DMS53 treated with DMSO at 0.1 percent for 48 hours (cell line): ENCODE data around the gene STAT5B.
"Not testable (repeated sequence)": the region's sequence is repeated elsewhere in the genome, so short reads cannot be mapped to it uniquely, and the experiment has no call there.

Experiments
- DNase-seq: peaks from one replicate; lab custom pipeline; 2025; ENCODE audit not compliant: unreplicated experiment; lab: John Stamatoyannopoulos, UW

STAT5B gene

DNA sequence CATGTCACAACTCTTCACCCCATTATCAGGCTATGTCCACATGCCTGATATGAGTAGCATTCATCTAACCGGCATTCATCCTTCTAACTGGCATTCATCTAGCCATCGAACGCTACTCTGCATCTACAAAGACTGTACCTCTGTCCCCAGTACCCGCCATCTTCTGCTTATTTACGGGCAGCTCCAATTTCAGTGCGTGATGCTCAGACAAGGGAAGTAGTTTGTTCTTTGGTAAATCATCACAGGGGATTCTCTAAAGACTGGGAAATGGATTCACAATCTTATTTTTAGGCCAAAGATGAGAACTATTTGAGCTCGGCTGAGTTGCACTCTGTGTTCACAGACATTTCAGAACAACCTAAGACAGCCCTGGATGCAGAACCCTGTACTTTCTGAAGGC lies 39.4 kb downstream of the STAT5B start:
- no peak for DNase-seq

DNA sequence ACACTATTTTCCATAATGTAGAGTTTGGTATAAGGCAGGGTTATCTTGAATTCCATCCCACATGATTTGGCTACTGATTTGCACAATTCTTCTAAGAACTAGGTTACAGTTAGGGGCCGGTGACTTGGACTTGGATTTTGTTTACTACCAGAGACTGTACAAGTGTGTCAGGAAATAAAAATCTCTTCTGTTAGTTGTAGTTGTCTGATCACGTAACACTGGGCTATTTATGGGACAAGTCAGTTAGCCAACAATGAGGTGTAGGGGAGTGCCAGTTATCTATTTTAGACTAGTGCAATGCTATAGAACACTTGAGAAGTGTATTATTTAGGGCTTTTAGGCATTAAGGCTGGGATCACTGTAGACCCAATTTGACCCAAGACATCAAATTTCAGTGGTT lies 42.2 kb downstream of the STAT5B start:
- DNase-seq, result no peak

DNA sequence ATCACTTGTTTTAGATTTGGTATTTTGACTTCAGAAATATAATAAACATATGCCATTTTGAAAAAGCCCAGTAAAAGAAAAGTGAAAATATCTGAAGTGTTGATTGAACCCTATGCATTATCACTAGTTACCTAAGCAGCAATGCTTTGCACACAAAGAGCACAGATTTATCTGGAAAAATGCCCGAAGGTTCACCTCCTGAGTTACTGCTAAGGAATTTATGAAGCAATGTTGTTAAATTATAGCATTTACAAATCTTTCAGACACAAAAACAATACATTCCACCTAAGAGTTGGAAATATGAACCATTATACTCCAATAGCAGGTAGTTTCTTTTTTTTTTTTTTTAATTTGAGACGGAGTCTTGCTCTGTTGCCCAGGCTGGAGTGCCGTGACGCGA lies 43.0 kb downstream of the STAT5B start:
- DNase-seq, result no peak

DNA sequence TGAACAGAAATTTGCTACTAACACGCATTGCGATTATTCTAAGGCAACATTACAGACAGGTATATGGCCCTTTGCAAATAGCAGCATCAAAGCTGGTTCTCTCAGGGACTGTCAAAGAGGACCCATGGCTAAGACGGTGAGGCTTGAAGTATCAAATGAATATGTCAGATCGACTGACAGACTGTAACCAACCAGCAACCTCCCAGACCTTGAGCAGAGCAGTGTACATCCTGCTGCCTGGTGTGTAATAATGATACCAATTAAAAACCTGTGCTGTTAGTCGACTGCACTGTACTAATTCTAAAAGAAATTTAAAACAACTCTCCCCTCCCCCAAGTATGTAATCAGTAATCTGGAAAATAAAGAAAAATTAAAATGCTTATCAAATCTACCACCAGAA lies 46.0 kb downstream of the STAT5B start:
- no peak for DNase-seq

DNA sequence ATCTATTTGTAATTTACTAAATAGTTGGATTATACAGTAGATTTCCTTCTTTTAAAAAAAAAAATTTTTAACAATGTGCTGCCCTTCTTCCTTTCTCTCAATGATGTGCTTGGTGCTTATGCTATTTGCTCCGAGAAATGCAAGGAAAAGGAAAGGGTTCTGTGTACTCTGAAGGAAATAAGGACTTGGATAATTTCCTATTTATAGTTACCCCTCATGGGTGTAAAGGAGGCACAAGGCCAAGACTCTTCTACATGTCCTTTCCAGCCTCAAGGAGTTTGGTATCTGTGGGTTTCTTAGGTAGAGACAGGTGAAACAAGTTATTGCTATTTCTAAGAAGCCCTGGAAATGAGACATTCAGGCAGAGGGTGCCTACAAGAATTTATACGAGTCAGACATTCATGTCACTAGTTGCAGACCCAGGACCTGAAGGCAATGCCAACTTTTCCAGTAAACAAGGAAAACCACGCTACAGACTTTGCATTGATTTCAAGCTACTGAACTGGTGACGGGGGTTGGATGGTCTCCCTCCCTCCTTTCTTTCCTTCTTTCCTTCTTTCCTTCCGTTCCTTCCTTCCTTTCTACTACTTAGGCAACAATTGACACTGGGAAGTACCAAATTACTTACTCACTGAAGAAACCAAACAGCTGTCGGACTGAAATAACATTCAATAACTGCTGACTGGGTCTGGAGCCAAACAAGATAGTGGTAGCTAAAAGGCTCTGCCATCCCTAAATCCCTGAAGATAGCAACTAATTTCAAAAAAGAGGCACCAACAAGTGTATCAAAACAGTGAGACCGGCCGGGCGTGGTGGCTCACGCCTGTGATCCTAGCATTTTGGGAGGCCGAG lies 48.1 kb downstream of the STAT5B start:
- DNase-seq, result no peak

DNA sequence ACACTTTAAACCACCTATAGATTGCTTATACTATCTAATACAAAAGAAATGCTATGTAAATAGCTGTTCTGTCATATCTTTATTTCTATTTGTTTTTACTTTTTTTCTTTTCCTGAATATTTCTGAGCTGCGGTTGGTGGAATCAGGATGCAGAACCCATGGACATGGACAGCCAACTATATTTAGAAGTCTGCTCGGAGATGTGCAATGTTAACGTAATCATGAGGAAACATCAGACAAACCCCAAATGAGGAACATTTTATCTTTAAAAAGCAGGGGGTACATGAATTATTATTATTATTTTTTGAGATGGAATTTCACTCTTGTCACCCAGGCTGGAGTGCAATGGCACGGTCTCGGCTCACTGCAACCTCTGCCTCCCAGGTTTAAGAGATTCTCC lies 50.5 kb downstream of the STAT5B start:
- no peak for DNase-seq

DNA sequence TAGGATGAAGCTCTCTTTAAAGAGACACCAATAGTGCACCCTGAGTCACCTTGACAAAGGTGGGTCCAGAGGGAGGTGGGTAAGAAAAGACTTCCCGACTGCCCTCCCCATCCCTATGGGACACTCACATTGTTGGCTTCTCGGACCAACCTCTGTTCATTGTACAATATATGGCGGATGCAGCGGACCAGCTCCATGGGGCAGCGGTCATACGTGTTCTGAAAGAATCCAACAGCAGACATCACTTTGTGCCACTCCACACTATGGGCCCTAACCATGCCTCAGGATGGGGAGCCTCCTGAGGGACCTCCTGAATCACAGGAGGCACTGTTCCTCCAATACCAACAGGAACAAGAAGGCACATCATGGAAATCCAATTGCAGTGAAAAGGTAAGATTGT lies 51.5 kb downstream of the STAT5B start:
- DNase-seq, result no peak

DNA sequence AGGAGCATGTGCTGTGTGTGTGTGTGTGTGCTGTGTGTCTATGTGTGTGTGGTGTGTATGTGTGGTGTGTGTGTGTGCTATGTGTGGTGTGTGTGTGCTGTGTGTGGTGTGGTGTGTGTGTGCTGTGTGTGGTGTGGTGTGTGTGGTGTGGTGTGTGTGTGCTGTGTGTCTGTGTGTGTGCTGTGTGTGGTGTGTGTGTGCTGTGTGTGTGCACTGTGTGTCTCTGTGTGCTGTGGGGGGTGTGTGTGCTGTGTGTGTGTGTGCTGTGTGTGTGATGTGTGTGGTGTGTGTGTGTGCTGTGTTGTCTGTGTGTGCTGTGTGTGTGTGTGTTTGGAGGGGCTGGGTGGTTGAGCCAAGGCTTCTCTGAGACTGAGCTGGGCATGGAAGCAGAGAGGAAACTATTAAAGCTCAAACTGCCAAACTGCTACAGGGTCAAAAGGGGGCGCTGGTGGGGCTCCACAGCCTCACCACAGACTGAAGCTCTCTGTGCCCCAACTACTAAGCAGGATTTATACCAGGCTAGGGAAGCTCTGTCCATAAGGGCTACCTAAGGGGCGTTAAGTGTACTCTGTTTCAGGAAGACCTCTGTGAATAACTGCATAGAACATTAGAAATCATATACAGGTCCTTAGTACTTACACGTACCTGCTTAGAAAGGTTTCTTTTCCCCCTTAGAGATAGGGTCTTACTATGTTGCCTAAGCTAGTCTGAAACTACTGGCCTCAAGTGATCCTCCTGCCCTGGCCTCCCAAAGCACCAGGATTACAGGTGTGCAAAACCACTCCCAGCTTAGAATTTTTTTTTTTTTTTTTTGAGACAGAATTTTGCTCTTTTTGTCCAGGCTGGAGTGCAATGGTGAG lies 54.1 kb downstream of the STAT5B start:
- peak; percentile 26 for DNase-seq

DNA sequence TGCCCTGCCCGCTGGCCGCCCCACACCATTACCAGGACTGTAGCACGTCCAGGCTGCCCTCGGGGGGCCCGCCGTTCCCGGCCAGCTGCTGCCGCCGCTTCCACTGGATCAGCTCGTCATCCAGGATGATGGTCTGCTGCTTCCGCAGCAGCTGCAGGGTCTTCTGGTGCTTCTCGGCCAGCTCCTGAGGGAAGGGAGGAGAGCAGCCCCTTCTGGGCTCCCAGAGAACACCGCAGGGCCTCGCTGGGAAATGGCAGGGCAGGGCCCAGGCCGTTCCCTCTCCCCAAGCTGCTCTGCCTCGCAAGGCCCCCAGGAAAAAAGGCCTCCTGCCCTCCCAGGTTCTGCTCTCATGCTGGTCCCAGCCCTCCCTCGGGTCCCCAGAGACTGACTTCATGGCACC lies 56.9 kb downstream of the STAT5B start:
- DNase-seq, result not testable (repeated sequence)

DNA sequence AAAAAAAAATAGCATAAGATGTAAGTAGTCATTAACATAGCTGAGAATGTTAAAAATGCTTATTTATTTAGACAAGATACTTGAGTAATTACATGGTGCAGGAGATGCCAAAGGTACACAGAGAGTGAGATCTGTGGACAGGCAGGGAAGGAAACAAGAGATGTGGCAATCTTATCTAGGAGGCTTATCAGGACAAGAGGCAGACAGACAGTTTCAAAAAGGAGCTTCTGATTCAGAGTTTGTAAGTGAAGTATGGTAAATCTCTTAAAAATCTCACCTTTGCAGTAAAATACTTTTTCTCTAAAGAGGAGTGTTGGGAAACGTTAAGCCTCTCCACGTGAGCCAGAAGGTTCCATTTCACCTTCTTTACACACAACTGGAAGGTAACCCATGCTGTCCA lies 62.0 kb downstream of the STAT5B start:
- no peak for DNase-seq

DNA sequence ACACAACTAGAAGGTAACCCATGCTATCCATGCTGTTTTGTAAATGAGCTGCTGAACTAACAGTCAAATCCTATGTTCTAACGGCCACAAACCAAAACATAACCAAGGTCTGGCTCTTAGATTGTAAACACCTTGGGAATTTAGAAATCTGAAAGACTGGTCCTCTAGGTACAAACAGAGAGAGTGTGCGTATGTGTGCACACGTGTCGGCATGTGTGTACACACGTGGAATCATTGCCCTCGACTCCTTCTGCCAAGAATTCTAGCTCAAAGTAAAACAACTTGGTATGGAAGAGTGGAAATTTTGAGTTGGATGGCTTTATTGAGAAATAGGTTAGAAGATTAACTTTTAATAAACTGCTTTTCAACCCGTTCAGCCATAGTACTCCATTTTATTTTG lies 63.8 kb downstream of the STAT5B start:
- no peak for DNase-seq

DNA sequence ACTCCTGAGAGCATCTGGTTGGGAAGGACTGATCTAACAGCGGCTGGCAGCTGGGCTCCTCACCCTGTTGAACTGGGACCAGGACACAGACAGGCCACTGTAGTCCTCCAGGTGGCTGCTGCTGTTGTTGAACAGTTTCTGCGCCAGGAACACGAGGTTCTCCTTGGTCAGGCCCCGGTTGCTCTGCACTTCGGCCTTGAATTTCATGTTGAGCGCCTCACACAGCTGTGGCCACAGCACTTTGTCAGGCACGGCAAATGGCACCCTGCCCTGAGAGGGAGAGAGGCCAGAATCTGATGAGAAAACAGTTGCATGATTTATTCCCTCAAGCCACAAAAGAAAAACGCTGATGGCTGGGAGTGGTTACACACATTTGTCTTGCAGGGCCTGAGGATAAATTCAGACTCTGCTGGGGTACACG lies 64.3 kb downstream of the STAT5B start:
- DNase-seq, result not testable (repeated sequence)

DNA sequence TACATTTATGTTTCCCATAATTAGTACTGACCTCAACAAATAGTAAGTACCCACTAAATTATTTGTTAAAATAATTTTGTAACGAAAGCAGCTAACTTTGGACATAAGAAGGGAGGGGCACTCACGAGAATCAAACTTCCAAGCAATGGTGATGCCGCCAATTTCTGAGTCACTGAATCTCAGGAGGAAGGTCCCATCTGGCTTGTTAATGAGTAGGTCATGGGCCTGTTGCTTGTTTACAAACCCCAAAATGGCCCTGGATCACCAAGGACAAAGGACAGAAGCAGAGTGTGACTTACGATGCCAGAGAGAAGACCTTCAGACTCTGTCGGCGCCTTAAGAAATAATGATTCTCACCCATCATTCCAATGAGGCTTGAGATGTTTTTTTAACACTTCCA lies 66.1 kb downstream of the STAT5B start:
- DNase-seq, result no peak

DNA sequence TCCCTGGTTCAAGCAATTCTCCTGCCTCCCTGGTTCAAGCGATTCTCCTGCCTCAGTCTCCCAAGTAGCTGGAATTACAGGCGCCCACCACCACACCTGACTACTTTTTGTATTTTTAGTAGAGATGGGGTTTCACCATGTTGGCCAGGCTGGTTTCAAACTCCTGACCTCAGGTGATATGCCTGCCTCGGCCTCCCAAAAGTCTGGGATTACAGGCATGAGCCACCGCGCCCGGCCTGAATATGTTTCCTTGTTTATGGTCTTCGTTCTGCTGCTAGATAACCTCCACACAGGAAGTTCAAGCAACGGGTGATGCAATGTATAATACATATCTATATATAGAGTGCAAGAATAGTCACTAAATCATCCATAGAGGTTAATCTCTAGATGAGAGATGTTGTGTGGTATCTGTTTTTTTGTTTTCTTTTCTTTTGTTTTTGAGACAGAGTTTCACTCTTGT lies 70.0 kb downstream of the STAT5B start:
- not testable (repeated sequence) for DNase-seq

DNA sequence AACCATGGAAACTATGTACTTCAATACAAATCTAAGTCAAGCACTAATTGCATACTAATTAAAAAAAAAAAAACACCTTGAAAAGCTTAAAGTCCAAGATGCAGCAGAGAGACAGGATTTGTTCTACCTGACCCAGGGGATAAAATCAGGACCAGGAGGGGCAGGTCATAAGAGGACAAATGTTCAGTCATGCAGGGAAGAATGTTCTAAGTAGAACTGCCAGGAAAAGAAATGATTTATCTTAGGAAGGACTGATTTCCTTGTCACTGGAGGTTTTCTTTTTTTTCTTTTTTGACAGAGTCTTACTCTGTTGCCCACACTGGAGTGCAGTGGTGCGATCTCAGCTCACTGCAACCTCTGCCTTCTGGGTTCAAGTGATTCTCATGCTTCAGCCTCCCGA lies 72.8 kb downstream of the STAT5B start:
- DNase-seq, result no peak

DNA sequence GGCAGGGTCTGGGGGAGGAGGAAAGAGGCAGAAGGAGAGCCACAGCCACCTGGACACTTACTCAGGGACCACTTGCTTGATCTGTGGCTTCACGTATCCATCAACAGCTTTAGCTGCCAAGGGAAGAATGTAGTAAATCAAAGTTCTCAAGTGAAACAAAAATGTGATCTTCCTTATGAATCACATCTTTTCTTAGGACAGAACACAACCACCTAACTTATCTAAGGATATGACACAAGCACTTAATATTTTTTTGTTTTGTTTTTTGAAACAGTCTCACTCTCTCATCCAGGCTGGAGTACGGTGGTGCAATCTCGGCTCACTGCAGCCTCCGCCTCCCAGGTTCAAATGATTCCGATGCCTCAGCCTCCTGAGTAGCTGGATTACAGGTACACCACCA lies 73.5 kb downstream of the STAT5B start:
- DNase-seq, result no peak

DNA sequence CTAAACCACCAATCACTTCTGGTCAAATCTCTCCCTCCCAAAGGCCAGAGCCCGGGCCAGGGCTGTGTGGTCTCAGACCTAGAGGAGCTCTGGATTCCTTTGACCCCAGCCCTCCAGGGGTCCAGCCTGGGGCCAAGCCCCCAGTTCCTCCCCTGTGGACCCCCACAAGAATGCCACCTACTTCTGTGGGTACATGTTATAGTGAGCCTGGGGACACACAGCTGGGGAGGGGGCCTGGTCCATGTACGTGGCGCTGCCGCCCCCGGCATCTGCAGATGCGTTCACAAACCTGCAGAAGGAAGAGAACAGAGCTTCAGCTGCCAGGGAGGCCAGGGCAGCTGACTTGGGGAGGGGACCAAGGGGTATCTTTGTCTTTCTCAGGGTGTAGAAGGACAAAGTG lies 74.0 kb downstream of the STAT5B start:
- DNase-seq, result no peak

DNA sequence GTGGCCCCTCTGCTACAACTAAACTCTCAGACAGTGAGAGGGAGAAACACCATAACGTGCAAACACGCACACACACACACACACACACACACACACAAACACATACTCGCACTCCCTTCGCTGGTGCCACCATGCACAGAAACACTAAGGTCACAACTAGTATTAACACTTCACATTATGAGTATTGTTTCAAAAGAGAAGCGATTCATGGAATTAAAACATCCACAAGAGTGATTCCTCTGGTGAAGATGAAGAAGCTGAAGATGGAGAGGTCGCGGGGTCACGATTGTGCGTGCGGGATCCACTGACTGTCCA lies 74.8 kb downstream of the STAT5B start:
- no peak for DNase-seq

DNA sequence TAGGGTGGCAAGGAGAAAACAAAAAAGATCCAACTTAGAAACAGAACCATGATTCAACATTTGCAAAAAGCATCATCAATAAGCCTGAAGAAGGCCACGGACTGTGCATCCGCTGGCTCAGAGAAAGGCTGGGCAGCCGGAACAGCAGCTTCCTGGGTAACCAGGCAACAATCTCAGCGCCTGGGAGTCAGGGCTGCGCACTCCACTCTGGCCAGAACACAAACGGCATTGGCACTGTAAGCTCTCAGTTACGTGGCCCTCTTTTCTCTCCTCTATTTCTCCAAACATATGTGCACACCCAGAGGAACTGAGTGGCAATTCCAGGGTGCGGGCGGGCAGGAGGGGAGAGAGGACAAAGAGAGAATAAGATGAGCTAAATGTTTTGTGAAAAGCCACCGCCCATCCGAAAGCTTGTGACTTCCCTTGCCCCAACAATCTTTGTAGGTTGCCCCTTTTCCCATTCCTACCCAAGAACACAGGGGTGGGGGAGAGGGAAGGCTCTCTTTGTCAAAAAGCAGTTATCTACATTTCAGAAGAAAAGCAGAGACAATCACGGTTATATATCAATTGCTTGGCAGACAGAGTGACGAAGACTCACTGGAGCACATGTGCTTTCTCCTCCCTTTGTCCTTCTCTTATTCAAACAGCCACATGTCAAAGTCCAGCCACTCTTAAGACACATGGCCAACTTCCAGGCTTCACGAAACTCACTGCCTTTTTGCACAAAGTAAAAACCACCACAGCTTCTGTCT lies 75.3 kb downstream of the STAT5B start:
- no peak for DNase-seq

DNA sequence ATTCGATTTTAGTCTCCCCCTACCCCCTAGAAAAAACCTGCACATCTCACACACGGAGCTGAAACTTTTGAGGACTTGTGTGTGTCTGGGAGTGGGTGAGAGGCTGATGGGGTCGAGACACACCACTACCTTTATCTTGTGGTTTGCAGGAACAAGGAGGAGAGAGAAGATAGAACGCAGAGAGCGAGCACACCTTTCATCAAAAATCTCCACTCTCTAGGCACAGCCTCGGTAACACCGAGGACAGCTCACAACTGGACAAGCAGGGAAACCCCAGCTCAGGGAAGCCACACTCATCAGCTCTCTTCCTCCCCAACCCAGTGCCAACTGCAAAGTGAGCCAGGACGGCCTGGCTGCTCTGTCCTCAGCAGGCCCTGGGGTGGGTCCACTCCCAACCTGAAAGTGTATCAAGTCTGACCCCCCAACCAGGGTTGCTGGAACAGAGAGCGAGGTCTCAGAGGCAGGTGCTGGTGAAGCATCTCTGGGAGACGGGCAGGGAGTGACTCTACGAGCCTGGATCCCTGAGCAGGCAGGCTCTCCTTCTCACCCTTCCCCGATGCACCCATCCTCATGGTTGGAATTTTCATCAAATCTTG lies 76.7 kb downstream of the STAT5B start:
- no peak for DNase-seq

DNA sequence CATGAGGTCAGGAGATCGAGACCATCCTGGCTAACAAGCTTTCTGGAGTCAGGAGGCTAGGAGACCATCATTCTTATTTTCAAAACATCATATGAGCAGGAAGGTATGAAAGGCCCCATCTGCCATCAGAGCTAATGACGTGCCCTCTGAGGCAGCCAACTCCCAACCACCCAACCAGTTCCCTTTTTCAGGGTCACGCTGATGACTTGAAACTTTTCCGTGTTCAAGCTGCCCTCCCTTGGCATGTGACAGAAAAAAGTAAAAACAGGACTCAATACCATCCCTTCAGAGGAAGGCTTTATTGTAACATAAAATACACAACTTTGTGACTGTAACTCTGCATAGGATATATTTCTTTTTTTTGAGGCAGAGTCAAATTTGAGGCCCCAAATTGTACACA lies 77.3 kb downstream of the STAT5B start:
- no peak for DNase-seq
